HG03460 (cell line): Measurements from ENCODE around the gene SLC5A11.
"Not testable (repeated sequence)": the region's sequence is repeated elsewhere in the genome, so short reads cannot be mapped to it uniquely, and the experiment has no call there.

Source experiments
- ATAC-seq: cut with Tn5 transposase; IDR thresholded peaks from one replicate; pipeline ENCODE4 v1.9.1; 2021; ENCODE audit not compliant: unreplicated experiment

The SLC5A11 gene

GRCh38 chr16:24856871-24857270, 11.1 kb downstream of the SLC5A11 start:
- ATAC-seq = not testable (repeated sequence)

- ATAC-seq = no peak
Measured at GRCh38 chr16:24858219-24859041, 12.7 kb downstream of the SLC5A11 start.

- no peak for ATAC-seq
Measured at GRCh38 chr16:24861461-24861860, 15.7 kb downstream of the SLC5A11 start.

- ATAC-seq = no peak
Measured at GRCh38 chr16:24863582-24864437, 18.0 kb downstream of the SLC5A11 start.

- no peak for ATAC-seq
Measured at GRCh38 chr16:24869033-24869432, 23.3 kb downstream of the SLC5A11 start.

- no peak for ATAC-seq
Measured at GRCh38 chr16:24871891-24872290, 26.1 kb downstream of the SLC5A11 start.

- no peak for ATAC-seq
Measured at GRCh38 chr16:24873028-24873427, 27.3 kb downstream of the SLC5A11 start.

GRCh38 chr16:24875466-24875865, 29.7 kb downstream of the SLC5A11 start:
- no peak for ATAC-seq

- ATAC-seq = no peak
Measured at GRCh38 chr16:24876231-24876630, 30.5 kb downstream of the SLC5A11 start.

- ATAC-seq = no peak
Measured at GRCh38 chr16:24879684-24880083, 33.9 kb downstream of the SLC5A11 start.

GRCh38 chr16:24883714-24884151, 38.0 kb downstream of the SLC5A11 start:
- ATAC-seq = no peak

GRCh38 chr16:24887472-24887871, 41.7 kb downstream of the SLC5A11 start:
- no peak for ATAC-seq

- no peak for ATAC-seq
Measured at GRCh38 chr16:24890746-24891145, 45.0 kb downstream of the SLC5A11 start.

- ATAC-seq = no peak
Measured at GRCh38 chr16:24896439-24896838, 50.7 kb downstream of the SLC5A11 start.

- ATAC-seq = not testable (repeated sequence)
Measured at GRCh38 chr16:24897522-24897921, 51.8 kb downstream of the SLC5A11 start.

GRCh38 chr16:24900230-24900629, 54.5 kb downstream of the SLC5A11 start:
- no peak for ATAC-seq

GRCh38 chr16:24906199-24906808, 60.5 kb downstream of the SLC5A11 start:
- ATAC-seq = no peak

GRCh38 chr16:24906901-24907300, 61.1 kb downstream of the SLC5A11 start:
- no peak for ATAC-seq

GRCh38 chr16:24908716-24909115, 63.0 kb downstream of the SLC5A11 start:
- ATAC-seq = no peak

- ATAC-seq = no peak
Measured at GRCh38 chr16:24909856-24910255, 64.1 kb downstream of the SLC5A11 start.

- no peak for ATAC-seq
Measured at GRCh38 chr16:24915019-24915418, 69.3 kb downstream of the SLC5A11 start.
